NCI-H1092 (cell line): ENCODE results near the gene POFUT2.
"Not testable (repeated sequence)": the region's sequence is repeated elsewhere in the genome, so short reads cannot be mapped to it uniquely, and the experiment has no call there.

Experiments
- DNase-seq: peaks from one replicate; lab custom pipeline; 2025; lab: John Stamatoyannopoulos, UW

POFUT2 gene

GRCh38 chr21:45326169-45326851, 38.6 kb upstream of the POFUT2 start:
- DNase-seq = no peak

- no peak for DNase-seq
Observed at GRCh38 chr21:45325206-45326168, 37.8 kb upstream of the POFUT2 start.

DNA sequence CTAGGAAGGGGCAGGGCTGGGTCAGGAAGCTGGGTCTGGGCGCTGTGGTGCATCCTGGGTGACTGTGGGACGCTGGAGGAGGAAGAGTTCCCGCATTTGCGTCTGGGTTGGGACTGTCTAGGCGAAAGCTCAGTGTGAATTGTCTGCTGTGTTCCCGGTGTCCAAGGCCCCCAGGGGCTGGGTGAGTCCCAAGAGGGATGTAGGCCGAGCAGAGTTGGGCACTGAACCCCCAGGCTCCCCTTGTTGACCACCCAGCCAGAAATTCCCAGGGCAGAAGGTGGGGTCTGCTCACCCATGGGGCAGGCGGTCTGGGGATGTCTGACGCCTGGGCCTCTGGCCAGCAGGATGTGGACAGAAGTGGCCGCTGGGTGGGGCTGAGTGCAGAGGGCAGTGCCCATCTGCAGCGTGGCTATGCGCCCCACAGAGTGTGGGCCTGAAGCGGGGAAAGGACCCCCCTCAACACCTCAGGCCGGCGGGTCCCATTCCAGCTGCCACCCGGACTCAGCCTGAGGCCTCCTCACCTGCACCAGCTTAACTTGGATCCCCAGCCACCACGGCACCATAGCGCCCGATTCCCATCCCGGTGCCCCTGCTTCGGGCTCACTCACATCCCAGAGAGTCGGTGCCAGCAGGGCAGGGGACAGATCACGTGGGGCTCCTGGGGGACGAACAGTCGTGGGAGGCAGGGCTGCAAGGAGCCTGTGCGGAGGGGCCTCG, 37.0 kb upstream of the POFUT2 start:
- no peak for DNase-seq

DNA sequence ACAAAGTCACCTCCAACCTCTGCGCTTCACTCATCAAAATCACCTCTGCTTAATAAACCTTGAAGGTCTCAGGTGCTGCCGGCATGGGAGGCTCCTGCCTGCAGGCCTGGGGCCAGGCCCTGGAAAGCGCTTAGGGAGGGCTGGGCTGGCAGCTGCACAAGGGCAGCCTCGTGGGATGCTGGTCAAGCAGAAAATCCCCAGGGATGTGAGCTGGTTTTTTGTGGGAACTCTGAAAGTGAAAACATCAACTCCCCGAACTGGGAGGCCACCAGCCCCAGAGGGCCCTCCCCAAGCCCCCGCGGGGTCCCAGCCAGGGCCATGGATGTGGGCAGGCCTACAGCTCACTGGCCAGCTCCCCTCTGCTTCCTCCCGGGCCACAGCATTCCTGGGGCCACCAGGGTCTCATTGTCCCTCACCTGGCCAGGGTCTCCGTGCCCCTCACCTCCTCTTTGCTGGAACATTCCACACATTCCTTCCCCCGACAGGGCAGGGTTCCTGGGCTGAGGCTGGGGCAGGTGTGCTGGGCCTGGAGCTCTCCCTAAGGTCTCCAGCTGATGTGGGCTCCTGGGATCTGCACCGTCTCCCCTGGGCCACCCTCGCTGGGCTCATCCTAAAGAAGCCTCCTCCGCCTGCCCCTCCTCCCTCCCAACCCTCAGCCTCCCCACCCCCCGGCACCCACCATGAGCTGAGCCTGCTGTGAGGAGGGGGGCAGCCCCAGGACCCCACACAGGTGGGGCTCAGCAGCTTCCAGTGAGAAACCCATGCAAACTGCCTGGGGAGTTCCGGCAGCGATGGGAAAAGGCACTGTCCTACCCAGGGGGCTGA, 36.0 kb upstream of the POFUT2 start:
- DNase-seq = no peak

DNA sequence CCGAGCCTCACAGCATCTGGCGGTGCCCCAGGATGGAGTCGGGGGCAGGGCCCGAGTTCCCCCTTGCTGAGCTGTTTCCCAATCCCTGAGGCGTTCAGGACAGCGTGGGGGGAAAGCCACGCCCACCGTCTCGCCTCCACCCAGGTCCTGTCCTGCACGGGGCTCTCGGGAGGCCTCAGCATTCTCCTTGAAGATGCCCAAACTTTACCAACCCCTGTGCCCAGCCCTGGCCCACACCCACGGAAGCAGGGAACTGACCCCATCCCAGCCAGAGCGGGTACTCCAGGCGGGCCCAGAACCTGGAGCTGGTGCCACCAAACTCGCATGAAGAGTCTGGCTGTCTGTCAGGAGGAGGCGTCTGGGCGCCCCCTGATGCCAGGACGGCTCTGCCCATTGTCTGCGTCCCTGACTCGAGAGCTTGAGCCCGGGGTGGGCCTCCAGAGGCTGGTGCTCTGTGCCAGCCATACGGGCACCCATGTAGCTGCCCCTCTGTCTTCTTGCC, 35.3 kb upstream of the POFUT2 start:
- no peak for DNase-seq

DNA sequence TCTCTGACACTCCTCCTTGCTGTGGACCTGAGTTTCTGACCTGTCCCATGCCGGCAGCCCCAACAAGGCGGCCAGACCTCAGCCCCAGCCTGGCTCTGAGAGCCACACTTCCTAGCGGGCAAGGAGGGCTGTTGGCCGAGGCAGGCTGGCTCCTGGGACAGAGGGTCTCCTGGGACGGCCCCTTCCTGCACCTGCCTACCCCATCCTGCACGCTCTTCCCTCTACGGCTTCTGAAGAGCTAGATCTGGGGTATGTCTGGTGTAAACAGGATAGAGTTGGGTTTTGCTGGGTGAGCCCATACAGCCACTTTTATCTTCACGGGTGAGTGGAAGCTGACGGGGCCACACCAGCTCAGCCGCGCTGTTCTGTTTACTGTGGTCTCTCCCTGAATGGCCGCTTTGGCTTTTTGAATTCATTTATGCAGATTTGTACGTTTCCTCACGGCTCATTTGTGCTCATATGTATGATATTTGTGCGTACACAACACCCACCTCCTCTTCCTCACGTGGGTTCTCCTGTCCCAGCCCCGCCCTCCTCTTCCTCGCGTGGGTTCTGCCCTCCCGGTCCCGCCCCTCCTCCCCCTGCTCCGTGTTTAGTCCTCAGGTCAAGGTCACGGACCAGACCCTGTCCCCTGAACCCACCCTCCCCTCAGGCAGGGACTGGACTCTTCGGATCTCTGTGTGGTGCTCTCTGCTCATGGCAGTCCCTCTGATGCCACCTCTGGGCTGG, 34.7 kb upstream of the POFUT2 start:
- DNase-seq = no peak

GRCh38 chr21:45320261-45321025, 32.7 kb upstream of the POFUT2 start:
- peak; percentile 62 for DNase-seq

- DNase-seq = no peak
Observed at GRCh38 chr21:45319461-45320211, 31.9 kb upstream of the POFUT2 start.

DNA sequence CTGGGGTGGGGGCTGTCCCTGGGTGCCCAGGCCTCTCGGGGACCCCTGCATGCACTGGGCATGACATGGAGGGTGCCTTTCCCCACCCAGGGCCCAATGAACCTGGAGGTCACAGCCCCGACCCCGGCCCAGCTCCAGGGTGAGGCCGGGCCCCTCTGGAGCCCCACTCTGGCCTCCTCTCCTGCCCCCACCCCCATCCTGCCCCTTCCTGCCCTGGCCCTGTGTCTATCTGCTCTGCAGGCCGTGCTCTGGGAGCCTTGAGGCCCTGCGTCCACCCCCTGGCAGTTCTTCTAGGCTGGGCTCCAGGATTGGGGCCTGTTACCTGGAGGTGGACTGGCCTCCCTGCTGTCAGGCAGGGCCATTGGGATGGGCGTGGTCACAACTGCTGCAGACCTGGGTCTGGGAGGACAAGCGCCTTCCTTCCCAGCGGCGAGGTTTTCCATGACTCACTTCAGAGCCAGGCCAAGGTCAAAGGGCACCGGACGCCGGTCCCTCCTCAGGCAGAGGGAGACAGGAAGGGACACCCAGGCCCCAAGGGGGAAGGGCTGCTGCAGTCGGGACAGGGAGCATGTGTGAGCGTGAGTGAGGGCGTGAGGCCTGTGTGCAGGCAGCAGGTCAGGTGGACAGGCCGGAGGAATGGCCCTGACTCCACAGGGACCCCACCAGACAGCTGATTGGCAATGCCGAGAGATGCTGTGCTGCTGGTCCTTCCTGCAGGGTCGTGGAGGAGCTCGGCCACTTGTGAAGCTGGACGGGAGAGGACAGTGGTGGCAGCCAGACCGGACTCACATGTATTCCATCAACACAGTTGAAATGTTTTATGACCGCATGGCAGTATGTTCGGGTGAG, 31.1 kb upstream of the POFUT2 start:
- DNase-seq = no peak

- no peak for DNase-seq
Observed at GRCh38 chr21:45318146-45318555, 30.5 kb upstream of the POFUT2 start.

- no peak for DNase-seq
Observed at GRCh38 chr21:45317398-45318145, 29.9 kb upstream of the POFUT2 start.

GRCh38 chr21:45316871-45317397, 29.2 kb upstream of the POFUT2 start:
- DNase-seq = no peak

DNA sequence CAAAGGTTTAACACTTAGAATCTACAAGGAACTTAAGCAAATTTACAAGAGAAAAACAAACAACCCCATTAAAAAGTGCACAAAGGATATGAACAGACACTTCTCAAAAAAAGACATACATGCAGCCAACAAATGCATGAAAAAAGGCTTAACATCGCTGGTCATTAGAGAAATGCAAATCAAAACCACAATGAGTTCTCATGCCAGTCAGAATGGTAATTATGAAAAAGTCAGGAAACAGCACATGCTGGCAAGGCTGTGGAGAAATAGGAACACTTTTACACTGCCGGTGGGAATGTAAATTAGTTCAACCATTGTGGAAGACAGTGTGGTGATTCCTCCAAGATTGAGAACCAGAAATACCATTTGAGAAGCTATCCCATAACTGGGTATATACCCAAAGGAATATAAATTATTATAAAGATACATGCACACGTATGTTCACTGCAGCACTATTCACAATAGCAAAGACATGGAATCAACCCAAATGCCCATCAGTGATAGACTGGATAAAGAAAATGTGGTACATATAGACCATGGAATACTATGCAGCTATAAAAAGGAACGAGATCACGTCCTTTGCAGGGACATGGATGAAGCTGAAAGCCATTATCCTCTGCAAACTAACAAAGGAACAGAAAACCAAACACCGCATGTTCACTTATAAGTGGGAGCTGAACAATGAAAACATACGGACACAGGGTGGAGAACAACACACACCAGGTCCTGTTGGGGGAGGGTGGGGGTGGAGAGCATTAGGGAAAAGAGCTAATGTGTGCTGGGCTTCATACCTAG, 28.2 kb upstream of the POFUT2 start:
- DNase-seq = not testable (repeated sequence)

DNA sequence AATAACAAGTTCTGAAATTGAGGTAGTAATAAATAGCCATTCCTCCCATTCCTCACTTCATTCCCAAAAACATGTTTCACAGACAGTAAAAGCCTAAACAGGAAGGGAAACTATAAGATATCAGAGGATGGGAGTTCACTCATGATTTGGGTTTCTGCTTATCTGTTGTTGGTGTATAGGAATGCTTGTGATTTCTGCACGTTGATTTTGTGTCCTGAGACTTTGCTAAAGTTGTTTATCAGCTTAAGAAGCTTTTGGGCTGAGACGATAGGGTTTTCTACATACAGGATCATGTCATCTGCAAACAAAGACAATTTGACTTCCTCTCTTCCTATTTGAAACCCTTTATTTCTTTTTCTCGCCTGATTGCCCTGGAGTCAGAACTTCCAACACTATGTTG, 26.0 kb upstream of the POFUT2 start:
- DNase-seq = no peak

GRCh38 chr21:45313015-45313414, 25.3 kb upstream of the POFUT2 start:
- no peak for DNase-seq

DNA sequence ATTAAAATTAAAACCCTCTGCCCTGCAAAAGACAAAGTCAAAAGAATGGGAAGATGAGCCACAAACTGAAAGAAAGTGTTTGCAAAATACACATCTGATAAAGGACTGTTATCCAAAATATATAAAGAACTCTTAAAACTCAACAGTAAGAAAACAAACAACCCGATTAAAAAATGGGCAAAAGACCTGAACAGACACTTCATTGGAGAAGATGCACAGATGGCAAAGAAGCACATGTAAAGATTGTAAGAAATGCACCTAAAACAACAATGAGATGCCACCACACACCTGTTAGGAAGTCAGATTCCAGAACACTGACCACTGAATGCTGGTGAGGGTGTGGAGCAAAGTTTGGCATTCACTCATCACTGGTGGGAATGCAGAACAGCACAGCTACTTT, 24.6 kb upstream of the POFUT2 start:
- no peak for DNase-seq

DNA sequence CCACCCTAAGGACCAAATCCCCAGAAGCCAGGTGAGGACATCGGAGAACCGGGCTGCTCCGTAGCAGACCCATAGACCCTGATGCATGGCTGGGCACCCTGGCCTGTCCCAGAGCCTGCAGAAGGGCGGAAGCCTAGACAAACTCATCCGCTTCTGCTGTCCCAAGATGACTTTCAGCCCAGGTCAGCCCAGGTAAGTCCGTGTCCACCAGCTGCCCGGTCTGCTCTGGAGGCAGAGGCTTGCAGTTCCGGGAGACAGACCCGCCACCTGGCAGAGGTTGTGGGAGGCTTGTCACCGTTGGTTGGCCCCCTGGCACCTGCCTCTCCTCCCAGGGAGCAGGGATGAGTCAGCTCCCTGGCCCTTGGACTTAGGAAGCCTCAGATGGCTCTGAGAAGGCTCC, 22.8 kb upstream of the POFUT2 start:
- DNase-seq = no peak
